Activated CD4-positive, alpha-beta T cell treated with anti-CD3 and anti-CD28 coated beads for 48 hours (primary cell): ENCODE data around the gene OR3A3.
"Not testable (repeated sequence)": the region's sequence is repeated elsewhere in the genome, so short reads cannot be mapped to it uniquely, and the experiment has no call there.

Source experiments
- DNase-seq: peaks from one replicate; pipeline ENCODE4 v3.0.0-alpha.2; 2020

Gene OR3A3

GRCh38 chr17:3411070-3411469, at the start of gene OR3A3:
Gene OR3A3 (plus strand): TSS chr17:3411370.
- no peak for DNase-seq

GRCh38 chr17:3371167-3371566, 40.0 kb upstream of the OR3A3 start:
- DNase-seq, result not testable (repeated sequence)

- DNase-seq, result no peak
Observed at GRCh38 chr17:3378321-3378720, 32.8 kb upstream of the OR3A3 start.

- no peak for DNase-seq
Observed at GRCh38 chr17:3381957-3382356, 29.2 kb upstream of the OR3A3 start.

GRCh38 chr17:3385869-3386816, 25.0 kb upstream of the OR3A3 start, which contains the start of gene OR3A2:
Gene OR3A2 (minus strand): TSS chr17:3386308.
- DNase-seq, result peak; percentile 43

- no peak for DNase-seq
Observed at GRCh38 chr17:3389791-3390190, 21.4 kb upstream of the OR3A3 start.

GRCh38 chr17:3397801-3398200, 13.4 kb upstream of the OR3A3 start:
- peak; percentile 26 for DNase-seq

- no peak for DNase-seq
Observed at GRCh38 chr17:3398310-3398709, 12.9 kb upstream of the OR3A3 start, which contains the start of gene OR1E1. Gene OR1E1 (minus strand): TSS chr17:3398410. CDS start chr17:3398410, 0 bp downstream.

- DNase-seq, result no peak
Observed at GRCh38 chr17:3400055-3400454, 11.1 kb upstream of the OR3A3 start.

GRCh38 chr17:3401786-3402185, 9.4 kb upstream of the OR3A3 start:
- DNase-seq, result no peak

- not testable (repeated sequence) for DNase-seq
Observed at GRCh38 chr17:3403856-3404255, 7.3 kb upstream of the OR3A3 start.

- not testable (repeated sequence) for DNase-seq
Observed at GRCh38 chr17:3412216-3412615, 1.0 kb downstream of the OR3A3 start.

- DNase-seq, result no peak
Observed at GRCh38 chr17:3415610-3416009, 4.4 kb downstream of the OR3A3 start.

GRCh38 chr17:3418222-3418621, 7.1 kb downstream of the OR3A3 start:
- no peak for DNase-seq

- peak; percentile 38 for DNase-seq
Observed at GRCh38 chr17:3433215-3433614, 22.0 kb downstream of the OR3A3 start.

GRCh38 chr17:3433741-3434140, 22.6 kb downstream of the OR3A3 start, which contains the start of gene OR1E2:
Gene OR1E2 (minus strand): TSS chr17:3433841. CDS start chr17:3433841, 0 bp downstream.
- no peak for DNase-seq

GRCh38 chr17:3438368-3438767, 27.2 kb downstream of the OR3A3 start:
- no peak for DNase-seq

GRCh38 chr17:3440451-3440850, 29.3 kb downstream of the OR3A3 start:
- DNase-seq, result no peak

GRCh38 chr17:3447625-3448024, 36.5 kb downstream of the OR3A3 start:
- DNase-seq, result no peak

GRCh38 chr17:3448059-3448665, 37.0 kb downstream of the OR3A3 start:
- DNase-seq, result no peak

GRCh38 chr17:3466355-3466754, 55.2 kb downstream of the OR3A3 start:
- not testable (repeated sequence) for DNase-seq

GRCh38 chr17:3469529-3469928, 58.4 kb downstream of the OR3A3 start:
- no peak for DNase-seq

GRCh38 chr17:3471599-3471998, 60.4 kb downstream of the OR3A3 start, which contains the start of gene SPATA22:
Gene SPATA22 (minus strand): TSS chr17:3471819. CDS start chr17:3469325, 2,494 bp downstream.
- DNase-seq, result no peak

- no peak for DNase-seq
Observed at GRCh38 chr17:3472137-3472536, 61.0 kb downstream of the OR3A3 start.
